Mesothelial cell of epicardium (in vitro differentiated cells): ENCODE data around the gene CAPZA2. TPM values are rescaled to one million over a fixed set of nuclear protein-coding genes. Genes with fewer than 3 reads are reported as not detected.

ENCODE experiments used
- DNase-seq, 2 experiments: peaks; one replicate each; pipeline ENCODE4 v3.0.0; 2021; ENCODE audit warnings: low spot score in 2 of 2; ENCODE audit not compliant: unreplicated experiment in 2 of 2
- H3K27ac Mint-ChIP-seq: 2 replicates; pipeline ENCODE4 v1.8.0; 2021; ENCODE audit warnings: mixed read lengths
- H3K27me3 Mint-ChIP-seq: 2 replicates; pipeline ENCODE4 v1.8.0; 2021; ENCODE audit warnings: low read depth, mixed read lengths
- H3K36me3 Mint-ChIP-seq: 2 replicates; pipeline ENCODE4 v1.8.0; 2021; ENCODE audit warnings: mixed read lengths
- H3K4me1 Mint-ChIP-seq: 2 replicates; pipeline ENCODE4 v1.8.0; 2021; ENCODE audit warnings: mixed read lengths
- H3K4me3 Mint-ChIP-seq: 2 replicates; pipeline ENCODE4 v1.8.0; 2021; ENCODE audit warnings: mild to moderate bottlenecking, moderate library complexity, mixed read lengths
- H3K9me3 Mint-ChIP-seq: 2 replicates; pipeline ENCODE4 v1.8.0; 2021; ENCODE audit warnings: mixed read lengths
- total RNA-seq: library from RNA; stranded (reverse); gene quantifications from 3 replicates; pipeline ENCODE4 v1.2.1, GENCODE V29; 2021
- TF ChIP-seq, protein P1 (sequence below): fragments of 200-600 bp; sonication (generic); IDR thresholded peaks from one replicate; pipeline ENCODE4 v1.5.0; 2021; ENCODE audit warnings: antibody characterized with exemption; ENCODE audit not compliant: unreplicated experiment

Gene CAPZA2
- total RNA-seq, 1 donor from 2014 or later = 109 TPM

- no peak for DNase-seq
- H3K36me3 Mint-ChIP-seq = peaks cover 5% of the 10 kb centered on the region
- H3K27ac Mint-ChIP-seq = no peak overlapping the region
- no peak overlapping the region for H3K4me3 Mint-ChIP-seq
- peaks cover 45% of the 10 kb centered on the region for H3K9me3 Mint-ChIP-seq
- peaks cover 4% of the 10 kb centered on the region for H3K4me1 Mint-ChIP-seq
- no peaks in the 10 kb centered on the region for H3K27me3 Mint-ChIP-seq
- TF ChIP-seq, protein P1, sequence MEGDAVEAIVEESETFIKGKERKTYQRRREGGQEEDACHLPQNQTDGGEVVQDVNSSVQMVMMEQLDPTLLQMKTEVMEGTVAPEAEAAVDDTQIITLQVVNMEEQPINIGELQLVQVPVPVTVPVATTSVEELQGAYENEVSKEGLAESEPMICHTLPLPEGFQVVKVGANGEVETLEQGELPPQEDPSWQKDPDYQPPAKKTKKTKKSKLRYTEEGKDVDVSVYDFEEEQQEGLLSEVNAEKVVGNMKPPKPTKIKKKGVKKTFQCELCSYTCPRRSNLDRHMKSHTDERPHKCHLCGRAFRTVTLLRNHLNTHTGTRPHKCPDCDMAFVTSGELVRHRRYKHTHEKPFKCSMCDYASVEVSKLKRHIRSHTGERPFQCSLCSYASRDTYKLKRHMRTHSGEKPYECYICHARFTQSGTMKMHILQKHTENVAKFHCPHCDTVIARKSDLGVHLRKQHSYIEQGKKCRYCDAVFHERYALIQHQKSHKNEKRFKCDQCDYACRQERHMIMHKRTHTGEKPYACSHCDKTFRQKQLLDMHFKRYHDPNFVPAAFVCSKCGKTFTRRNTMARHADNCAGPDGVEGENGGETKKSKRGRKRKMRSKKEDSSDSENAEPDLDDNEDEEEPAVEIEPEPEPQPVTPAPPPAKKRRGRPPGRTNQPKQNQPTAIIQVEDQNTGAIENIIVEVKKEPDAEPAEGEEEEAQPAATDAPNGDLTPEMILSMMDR = no peak
Observed at GRCh38 chr7:116824449-116824848, 37.9 kb upstream of the CAPZA2 start.

- TF ChIP-seq, protein P1 = no peak
- no peak for DNase-seq
- Mint-ChIP-seq H3K9me3 (peaks cover 27% of the 10 kb centered on the region), H3K27ac (no peak overlapping the region), H3K36me3 (peaks cover 4% of the 10 kb centered on the region), H3K27me3 (no peaks in the 10 kb centered on the region), H3K4me1 (peaks cover 7% of the 10 kb centered on the region), H3K4me3 (no peak overlapping the region)
Observed at GRCh38 chr7:116828281-116828680, 34.1 kb upstream of the CAPZA2 start.

GRCh38 chr7:116829041-116829440, 33.3 kb upstream of the CAPZA2 start:
- Mint-ChIP-seq H3K36me3 (peaks cover 4% of the 10 kb centered on the region), H3K27me3 (no peaks in the 10 kb centered on the region), H3K4me3 (no peak overlapping the region), H3K4me1 (peaks cover 9% of the 10 kb centered on the region), H3K27ac (peak overlapping the region; percentile 28), H3K9me3 (peaks cover 21% of the 10 kb centered on the region)
- no peak for DNase-seq
- TF ChIP-seq, protein P1 = no peak

DNA sequence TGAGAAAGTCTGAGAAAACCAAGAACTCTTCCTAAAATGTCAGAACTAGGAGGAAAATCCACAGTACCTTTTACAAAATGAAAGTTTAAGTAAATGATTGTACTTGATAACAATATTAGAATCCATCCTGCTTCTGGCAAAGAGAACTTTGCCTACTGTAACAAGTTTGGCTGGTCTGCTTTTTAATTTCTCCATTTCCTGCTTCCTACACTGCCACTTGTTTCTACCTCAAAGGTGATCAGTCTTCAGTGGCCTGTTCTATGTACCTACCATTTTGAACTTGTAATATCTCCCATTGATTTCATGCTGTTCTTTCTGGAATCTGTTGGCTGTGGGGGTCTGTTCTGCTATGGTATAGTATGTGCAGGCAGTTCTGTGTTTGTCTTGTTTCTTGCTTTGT, 32.9 kb upstream of the CAPZA2 start:
- Mint-ChIP-seq H3K4me3 (no peak overlapping the region), H3K27ac (peak overlapping the region; percentile 60), H3K36me3 (peaks cover 4% of the 10 kb centered on the region), H3K4me1 (peaks cover 10% of the 10 kb centered on the region), H3K9me3 (peaks cover 16% of the 10 kb centered on the region), H3K27me3 (no peaks in the 10 kb centered on the region)
- DNase-seq = no peak
- TF ChIP-seq, protein P1 = no peak

DNA sequence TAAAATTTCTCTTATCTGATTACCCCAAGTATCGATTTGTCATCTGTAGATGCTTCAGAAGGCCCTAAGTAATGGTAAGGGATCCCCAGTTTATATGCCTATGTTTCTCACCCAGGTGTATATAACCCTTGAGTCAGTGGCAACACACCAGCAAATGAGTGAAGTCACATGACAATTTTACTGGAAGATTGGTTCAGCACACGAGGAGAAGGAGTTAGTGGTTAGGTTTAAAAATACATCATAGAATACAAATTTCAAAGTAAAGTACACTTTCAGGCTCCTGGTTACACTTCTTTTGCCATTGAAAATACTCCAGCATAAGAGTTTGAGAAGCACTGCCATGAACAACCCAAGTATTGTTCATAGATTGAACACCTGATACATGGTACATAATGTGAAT, 29.7 kb upstream of the CAPZA2 start:
- no peak overlapping the region for H3K27ac Mint-ChIP-seq
- TF ChIP-seq, protein P1 = no peak
- no peaks in the 10 kb centered on the region for H3K36me3 Mint-ChIP-seq
- no peak overlapping the region for H3K4me3 Mint-ChIP-seq
- H3K9me3 Mint-ChIP-seq = no peaks in the 10 kb centered on the region
- H3K4me1 Mint-ChIP-seq = peaks cover 12% of the 10 kb centered on the region
- DNase-seq = no peak
- no peaks in the 10 kb centered on the region for H3K27me3 Mint-ChIP-seq
